ENCODE results near the gene NEMP2.

NEMP2 gene

DNA sequence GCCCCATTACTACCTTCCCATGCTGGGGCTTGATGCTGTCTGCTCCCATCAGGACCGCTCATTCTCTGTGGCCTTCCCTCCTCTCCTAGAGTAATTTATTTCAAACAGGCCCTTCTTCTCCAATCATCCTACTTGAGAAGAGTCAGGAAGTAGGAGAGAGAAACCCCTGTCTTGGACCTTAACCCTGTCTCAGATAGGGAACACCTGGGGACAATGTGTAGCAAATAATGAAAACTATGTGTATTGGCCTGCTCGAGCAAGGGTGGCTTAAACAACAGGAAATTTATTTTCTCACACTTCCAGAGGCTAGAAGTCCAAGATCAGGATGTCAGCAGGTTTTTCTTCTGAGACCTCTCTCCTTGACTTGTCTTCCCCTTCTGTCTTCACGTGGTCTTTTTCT is 26.6 kb upstream of the NEMP2 start:
- Histone ChIP-seq H3K9me3 (ENCODE audit: low read length) (no peaks in the 10 kb centered on the region), H3K4me3 (ENCODE audit: low read depth, low read length, poor library complexity, severe bottlenecking) (no peak overlapping the region), H3K27me3 (ENCODE audit: insufficient read depth, low read length) (no peaks in the 10 kb centered on the region), H2AFZ (ENCODE audit: low read length) (no peak overlapping the region), H3K36me3 (ENCODE audit: insufficient read depth, low read length) (no peaks in the 10 kb centered on the region), H3K4me2 (ENCODE audit: low read length) (no peak overlapping the region), H3K9me2 (ENCODE audit: low read depth, low read length) (no peaks in the 10 kb centered on the region), H3F3A (ENCODE audit: insufficient read depth, low read length) (no peaks in the 10 kb centered on the region), H3K9ac (ENCODE audit: low read length) (no peak overlapping the region), H3K27ac (ENCODE audit: low read depth, low read length, poor library complexity, severe bottlenecking) (no peak overlapping the region), H4K20me1 (ENCODE audit: insufficient read depth, low read length) (no peaks in the 10 kb centered on the region), H3K4me1 (ENCODE audit: insufficient read depth, low read length, severe bottlenecking) (no peaks in the 10 kb centered on the region), H3K79me2 (ENCODE audit: insufficient read depth, low read length) (no peaks in the 10 kb centered on the region)
- TF ChIP-seq, protein P1, sequence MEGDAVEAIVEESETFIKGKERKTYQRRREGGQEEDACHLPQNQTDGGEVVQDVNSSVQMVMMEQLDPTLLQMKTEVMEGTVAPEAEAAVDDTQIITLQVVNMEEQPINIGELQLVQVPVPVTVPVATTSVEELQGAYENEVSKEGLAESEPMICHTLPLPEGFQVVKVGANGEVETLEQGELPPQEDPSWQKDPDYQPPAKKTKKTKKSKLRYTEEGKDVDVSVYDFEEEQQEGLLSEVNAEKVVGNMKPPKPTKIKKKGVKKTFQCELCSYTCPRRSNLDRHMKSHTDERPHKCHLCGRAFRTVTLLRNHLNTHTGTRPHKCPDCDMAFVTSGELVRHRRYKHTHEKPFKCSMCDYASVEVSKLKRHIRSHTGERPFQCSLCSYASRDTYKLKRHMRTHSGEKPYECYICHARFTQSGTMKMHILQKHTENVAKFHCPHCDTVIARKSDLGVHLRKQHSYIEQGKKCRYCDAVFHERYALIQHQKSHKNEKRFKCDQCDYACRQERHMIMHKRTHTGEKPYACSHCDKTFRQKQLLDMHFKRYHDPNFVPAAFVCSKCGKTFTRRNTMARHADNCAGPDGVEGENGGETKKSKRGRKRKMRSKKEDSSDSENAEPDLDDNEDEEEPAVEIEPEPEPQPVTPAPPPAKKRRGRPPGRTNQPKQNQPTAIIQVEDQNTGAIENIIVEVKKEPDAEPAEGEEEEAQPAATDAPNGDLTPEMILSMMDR (IDR thresholded peaks at IDR 0.05; ENCODE audit: low read length), result no peak
- TF ChIP-seq EZH2 (IDR thresholded peaks at IDR 0.05; ENCODE audit: borderline replicate concordance, low read length), result no peak

- no peaks in the 10 kb centered on the region for H3K36me3 ChIP-seq (ENCODE audit: insufficient read depth, low read length)
- H2AFZ ChIP-seq (ENCODE audit: low read length), result no peak overlapping the region
- no peaks in the 10 kb centered on the region for H3K9me3 ChIP-seq (ENCODE audit: low read length)
- H3K4me2 ChIP-seq (ENCODE audit: low read length), result no peak overlapping the region
- H3K9ac ChIP-seq (ENCODE audit: low read length), result no peak overlapping the region
- H3K79me2 ChIP-seq (ENCODE audit: insufficient read depth, low read length), result no peaks in the 10 kb centered on the region
- H3K9me2 ChIP-seq (ENCODE audit: low read depth, low read length), result no peaks in the 10 kb centered on the region
- no peaks in the 10 kb centered on the region for H3K27me3 ChIP-seq (ENCODE audit: insufficient read depth, low read length)
- H3K27ac ChIP-seq (ENCODE audit: low read depth, low read length, poor library complexity, severe bottlenecking), result no peak overlapping the region
- TF ChIP-seq, protein P1 (IDR thresholded peaks at IDR 0.05; ENCODE audit: low read length), result no peak
- no peak for TF ChIP-seq EZH2 (IDR thresholded peaks at IDR 0.05; ENCODE audit: borderline replicate concordance, low read length)
- H3K4me1 ChIP-seq (ENCODE audit: insufficient read depth, low read length, severe bottlenecking), result no peaks in the 10 kb centered on the region
- no peak overlapping the region for H3K4me3 ChIP-seq (ENCODE audit: low read depth, low read length, poor library complexity, severe bottlenecking)
- H4K20me1 ChIP-seq (ENCODE audit: insufficient read depth, low read length), result no peaks in the 10 kb centered on the region
- no peaks in the 10 kb centered on the region for H3F3A ChIP-seq (ENCODE audit: insufficient read depth, low read length)
Observed at GRCh38 chr2:190554357-190555006, 20.0 kb upstream of the NEMP2 start.

- no peak overlapping the region for H3K4me3 ChIP-seq (ENCODE audit: low read depth, low read length, poor library complexity, severe bottlenecking)
- no peak overlapping the region for H2AFZ ChIP-seq (ENCODE audit: low read length)
- H3K79me2 ChIP-seq (ENCODE audit: insufficient read depth, low read length), result no peaks in the 10 kb centered on the region
- no peaks in the 10 kb centered on the region for H3F3A ChIP-seq (ENCODE audit: insufficient read depth, low read length)
- TF ChIP-seq, protein P1 (IDR thresholded peaks at IDR 0.05; ENCODE audit: low read length), result no peak
- no peak for TF ChIP-seq EZH2 (IDR thresholded peaks at IDR 0.05; ENCODE audit: borderline replicate concordance, low read length)
- no peaks in the 10 kb centered on the region for H4K20me1 ChIP-seq (ENCODE audit: insufficient read depth, low read length)
- no peaks in the 10 kb centered on the region for H3K9me2 ChIP-seq (ENCODE audit: low read depth, low read length)
- no peaks in the 10 kb centered on the region for H3K36me3 ChIP-seq (ENCODE audit: insufficient read depth, low read length)
- H3K4me2 ChIP-seq (ENCODE audit: low read length), result no peak overlapping the region
- no peaks in the 10 kb centered on the region for H3K4me1 ChIP-seq (ENCODE audit: insufficient read depth, low read length, severe bottlenecking)
- no peak overlapping the region for H3K9ac ChIP-seq (ENCODE audit: low read length)
- no peaks in the 10 kb centered on the region for H3K9me3 ChIP-seq (ENCODE audit: low read length)
- no peak overlapping the region for H3K27ac ChIP-seq (ENCODE audit: low read depth, low read length, poor library complexity, severe bottlenecking)
- H3K27me3 ChIP-seq (ENCODE audit: insufficient read depth, low read length), result no peaks in the 10 kb centered on the region
Observed at GRCh38 chr2:190553254-190553653, 18.7 kb upstream of the NEMP2 start.

Data from OCI-LY1 (cell line).